HEK293 (cell line): ENCODE measurements around the gene MECR.
"Not testable (repeated sequence)": the region's sequence is repeated elsewhere in the genome, so short reads cannot be mapped to it uniquely, and the experiment has no call there.

ENCODE experiments used
- CTCF ChIA-PET: fragments of 350-600 bp; formaldehyde crosslinking; extraction: SDS; loops from one replicate; lab custom pipeline; 2021; ENCODE audit warnings: antibody characterized with exemption; lab: Yijun Ruan, JAX
- POLR2A ChIA-PET: fragments of 300-600 bp; formaldehyde crosslinking; extraction: SDS; loops from one replicate; lab custom pipeline; 2020; ENCODE audit warnings: antibody characterized with exemption, inconsistent platforms; lab: Yijun Ruan, JAX
- H3K27ac ChIP-seq: fragments of 200-500 bp; sonication (Bioruptor generic); 2 replicates; pipeline ENCODE4 v1.5.1; 2014; ENCODE audit warnings: low read depth, low read length, control low read depth, inconsistent platforms; ENCODE audit errors: extremely low read depth
- H3K36me3 ChIP-seq, 2 experiments: fragments of 200-500 bp in 1 of 2; sonication (Bioruptor generic) in 1 of 2; 1 replicate in 1 of 2; 2 replicates in 1 of 2; pipeline ENCODE4 v1.5.1; 2014 to 2017; ENCODE audit warnings: inconsistent platforms in 2 of 2, low read length in 2 of 2; ENCODE audit not compliant: control insufficient read depth in 2 of 2, insufficient read depth in 1 of 2
- H3K4me1 ChIP-seq: fragments of 200-500 bp; sonication (Bioruptor generic); 2 replicates; pipeline ENCODE4 v1.5.1; 2014; ENCODE audit warnings: mild to moderate bottlenecking, low read length, inconsistent platforms; ENCODE audit not compliant: control insufficient read depth, insufficient read depth
- H3K4me3 ChIP-seq: 2 replicates; pipeline ENCODE4 v1.5.1; 2011; ENCODE audit warnings: low read depth, mild to moderate bottlenecking, control low read depth, low read length, moderate library complexity
- H3K9me3 ChIP-seq: fragments of 200-500 bp; sonication (Bioruptor generic); 2 replicates; pipeline ENCODE4 v1.5.1; 2014; ENCODE audit warnings: low read depth, low read length, inconsistent platforms; ENCODE audit not compliant: control insufficient read depth, insufficient read depth
- ATF2 ChIP-seq: fragments of 450-650 bp; formaldehyde crosslinking; IDR thresholded peaks from 2 replicates; pipeline ENCODE4 v1.5.1; 2016; ENCODE audit warnings: missing biosample characterization, missing genetic modification characterization, low read depth
- BCL11B ChIP-seq: fragments of 450-650 bp; formaldehyde crosslinking; IDR thresholded peaks from 2 replicates; pipeline ENCODE4 v1.5.1; 2016; ENCODE audit warnings: low read depth, missing biosample characterization, missing genetic modification characterization
- OSR2 ChIP-seq: fragments of 450-650 bp; formaldehyde crosslinking; IDR thresholded peaks from 2 replicates; pipeline ENCODE4 v1.5.1; 2016; ENCODE audit warnings: missing biosample characterization, missing genetic modification characterization
- PRDM6 ChIP-seq: fragments of 450-650 bp; formaldehyde crosslinking; IDR thresholded peaks from 2 replicates; pipeline ENCODE4 v1.5.1; 2017; ENCODE audit warnings: missing biosample characterization, missing genetic modification characterization
- ZBTB21 ChIP-seq: fragments of 450-650 bp; formaldehyde crosslinking; IDR thresholded peaks from 2 replicates; pipeline ENCODE4 v1.5.1; 2017; ENCODE audit warnings: missing biosample characterization, missing genetic modification characterization
- ZBTB6 ChIP-seq: fragments of 450-650 bp; formaldehyde crosslinking; IDR thresholded peaks from 2 replicates; pipeline ENCODE4 v1.5.1; 2017; ENCODE audit warnings: missing biosample characterization, missing genetic modification characterization
- ZNF132 ChIP-seq: fragments of 450-650 bp; formaldehyde crosslinking; IDR thresholded peaks from 2 replicates; pipeline ENCODE4 v1.5.1; 2017; ENCODE audit warnings: missing biosample characterization, missing genetic modification characterization, borderline replicate concordance
- ZNF37A ChIP-seq: fragments of 450-650 bp; IDR thresholded peaks from 2 replicates; pipeline ENCODE4 v1.5.1; 2018; ENCODE audit warnings: missing biosample characterization, missing genetic modification characterization
- ZNF398 ChIP-seq: fragments of 450-650 bp; formaldehyde crosslinking; IDR thresholded peaks from 2 replicates; pipeline ENCODE4 v1.5.1; 2017; ENCODE audit warnings: missing biosample characterization, missing genetic modification characterization
- ZNF501 ChIP-seq: fragments of 450-650 bp; formaldehyde crosslinking; IDR thresholded peaks from 2 replicates; pipeline ENCODE4 v1.5.1; 2016; ENCODE audit warnings: missing biosample characterization, missing genetic modification characterization
- ZNF518A ChIP-seq: fragments of 450-650 bp; formaldehyde crosslinking; conservative IDR thresholded peaks from 2 replicates; pipeline ENCODE4 v1.5.1; 2016; ENCODE audit warnings: low read depth, missing biosample characterization, missing genetic modification characterization
- ZNF600 ChIP-seq: fragments of 450-650 bp; formaldehyde crosslinking; IDR thresholded peaks from 2 replicates; pipeline ENCODE4 v1.5.1; 2016; ENCODE audit warnings: missing biosample characterization, missing genetic modification characterization
- ZNF658 ChIP-seq: fragments of 450-650 bp; formaldehyde crosslinking; IDR thresholded peaks from 2 replicates; pipeline ENCODE4; 2016; ENCODE audit warnings: missing biosample characterization, missing genetic modification characterization

Gene MECR

GRCh38 chr1:29152046-29152805 lies 78.5 kb downstream of the MECR start (continued):
- TF ChIP-seq PRDM6 (tag by site-specific recombination) (no peak), ZNF132 (tag by site-specific recombination) (no peak), ATF2 (tag by site-specific recombination) (no peak)

- H3K4me1 ChIP-seq, H3K9me3 ChIP-seq, POLR2A ChIA-PET, H3K4me3 ChIP-seq, H3K27ac ChIP-seq: not testable (repeated sequence)
- peaks cover 83 to 99% of the 10 kb centered on the region in 2 experiments for H3K36me3 ChIP-seq
- CTCF ChIA-PET, result interaction anchor here (1.5 kb wide), 1 partner anchor 10 kb away, joined by 6 read pairs; no protein-coding TSS in a partner anchor
Measured at GRCh38 chr1:29150346-29150745, 80.4 kb downstream of the MECR start.

- H3K27ac ChIP-seq, result no peak overlapping the region
- H3K36me3 ChIP-seq, result peaks cover 82 to 91% of the 10 kb centered on the region in 2 experiments
- CTCF ChIA-PET, result no interaction called here
- POLR2A ChIA-PET, result interaction anchor here (0.8 kb wide), 1 partner anchor 33 kb away, joined by 3 read pairs; the partner anchor contains the start of gene SRSF4
- no peak overlapping the region for H3K4me3 ChIP-seq
- no peaks in the 10 kb centered on the region for H3K9me3 ChIP-seq
- no peaks in the 10 kb centered on the region for H3K4me1 ChIP-seq
- peak; percentile 98 for TF ChIP-seq ZNF600
- TF ChIP-seq ZBTB6 (tag by site-specific recombination), result peak; percentile 89
- TF ChIP-seq ZNF398 (tag by site-specific recombination), result no peak
- TF ChIP-seq ZBTB21, result no peak
- no peak for TF ChIP-seq ZNF37A (tag by site-specific recombination)
- no peak for TF ChIP-seq ZNF518A
- TF ChIP-seq ZNF501 (tag by site-specific recombination), result no peak
- no peak for TF ChIP-seq OSR2 (tag by site-specific recombination)
- TF ChIP-seq BCL11B (tag by site-specific recombination), result no peak
- TF ChIP-seq ZNF658, result no peak
Measured at GRCh38 chr1:29148656-29149491, 81.9 kb downstream of the MECR start.
